SK-N-SH (cell line): ENCODE data around the gene CAPSL.

ENCODE experiments used
- CHD2 ChIP-seq: fragments of 150-350 bp; IDR thresholded peaks from 2 replicates; pipeline ENCODE4 v1.6.1; 2018; ENCODE audit warnings: low read length; ENCODE audit not compliant: partially characterized antibody
- FOXM1 ChIP-seq: IDR thresholded peaks from 2 replicates; pipeline ENCODE4 v1.4.0; 2012; ENCODE audit warnings: low read depth, mild to moderate bottlenecking
- GABPA ChIP-seq: IDR thresholded peaks from 2 replicates; pipeline ENCODE4 v1.4.0; 2012; ENCODE audit warnings: low read depth, mild to moderate bottlenecking
- GATA2 ChIP-seq: sonication (generic); formaldehyde crosslinking; IDR thresholded peaks from 2 replicates; pipeline ENCODE4 v1.5.0; 2020; ENCODE audit warnings: mild to moderate bottlenecking, missing genetic modification reagents
- MXI1 ChIP-seq: IDR thresholded peaks from 2 replicates; pipeline ENCODE4 v1.6.1; 2012; ENCODE audit warnings: mild to moderate bottlenecking, low read depth, low read length, improper control_type of control experiment
- RCOR1 ChIP-seq: fragments of 150-350 bp; IDR thresholded peaks from 2 replicates; pipeline ENCODE4 v1.6.1; 2017; ENCODE audit warnings: antibody characterized with exemption, low read length
- RFX5 ChIP-seq: IDR thresholded peaks from 2 replicates; pipeline ENCODE4 v1.6.1; 2012; ENCODE audit warnings: mild to moderate bottlenecking, improper control_type of control experiment, low read length
- TAF1 ChIP-seq: IDR thresholded peaks from 2 replicates; pipeline ENCODE4 v1.6.1; 2012; ENCODE audit warnings: low read depth, mild to moderate bottlenecking, low read length, moderate library complexity, borderline replicate concordance
- TF ChIP-seq, protein P1 (sequence below): fragments of 200-600 bp; sonication (generic); IDR thresholded peaks from 2 replicates; pipeline ENCODE4 v1.6.1; 2017; ENCODE audit warnings: antibody characterized with exemption, mild to moderate bottlenecking, moderate library complexity

DNA sequence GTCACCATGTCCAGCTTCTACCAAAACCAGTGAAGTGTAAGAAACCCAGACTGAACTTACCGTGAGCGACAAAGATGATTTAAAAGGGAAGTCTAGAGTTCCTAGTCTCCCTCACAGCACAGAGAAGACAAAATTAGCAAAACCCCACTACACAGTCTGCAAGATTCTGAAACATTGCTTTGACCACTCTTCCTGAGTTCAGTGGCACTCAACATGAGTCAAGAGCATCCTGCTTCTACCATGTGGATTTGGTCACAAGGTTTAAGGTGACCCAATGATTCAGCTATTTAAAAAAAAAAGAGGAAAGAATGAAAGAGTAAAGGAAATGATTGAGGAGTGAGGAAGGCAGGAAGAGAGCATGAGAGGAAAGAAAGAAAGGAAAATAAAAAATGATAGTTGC is 62.0 kb downstream of the CAPSL start:
- TF ChIP-seq, protein P1, sequence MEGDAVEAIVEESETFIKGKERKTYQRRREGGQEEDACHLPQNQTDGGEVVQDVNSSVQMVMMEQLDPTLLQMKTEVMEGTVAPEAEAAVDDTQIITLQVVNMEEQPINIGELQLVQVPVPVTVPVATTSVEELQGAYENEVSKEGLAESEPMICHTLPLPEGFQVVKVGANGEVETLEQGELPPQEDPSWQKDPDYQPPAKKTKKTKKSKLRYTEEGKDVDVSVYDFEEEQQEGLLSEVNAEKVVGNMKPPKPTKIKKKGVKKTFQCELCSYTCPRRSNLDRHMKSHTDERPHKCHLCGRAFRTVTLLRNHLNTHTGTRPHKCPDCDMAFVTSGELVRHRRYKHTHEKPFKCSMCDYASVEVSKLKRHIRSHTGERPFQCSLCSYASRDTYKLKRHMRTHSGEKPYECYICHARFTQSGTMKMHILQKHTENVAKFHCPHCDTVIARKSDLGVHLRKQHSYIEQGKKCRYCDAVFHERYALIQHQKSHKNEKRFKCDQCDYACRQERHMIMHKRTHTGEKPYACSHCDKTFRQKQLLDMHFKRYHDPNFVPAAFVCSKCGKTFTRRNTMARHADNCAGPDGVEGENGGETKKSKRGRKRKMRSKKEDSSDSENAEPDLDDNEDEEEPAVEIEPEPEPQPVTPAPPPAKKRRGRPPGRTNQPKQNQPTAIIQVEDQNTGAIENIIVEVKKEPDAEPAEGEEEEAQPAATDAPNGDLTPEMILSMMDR = no peak
- TF ChIP-seq RCOR1 (no peak), GABPA (no peak), GATA2 (no peak), TAF1 (no peak), CHD2 (no peak), RFX5 (no peak), FOXM1 (no peak), MXI1 (no peak)
